Gastrocnemius medialis (tissue), 4 donors: ENCODE data around the gene CLASP1.

Experiments used
- POLR2A ChIP-seq, 2 donors: fragments of 450-650 bp; IDR thresholded peaks; one replicate each; pipeline ENCODE4 v1.6.1; 2017; ENCODE audit warnings: antibody characterized with exemption in 2 of 2, mild to moderate bottlenecking in 2 of 2, moderate library complexity in 2 of 2
- TF ChIP-seq, protein P1 (sequence below), 5 experiments: fragments of 450-650 bp in 3 of 5; fragments of 200-600 bp in 2 of 5; sonication (generic) in 2 of 5; IDR thresholded peaks in 4 of 5; conservative IDR thresholded peaks in 1 of 5; 1 replicate in 4 of 5; 2 replicates in 1 of 5; pipeline ENCODE4 v1.5.1; 2016 to 2019; ENCODE audit warnings: antibody characterized with exemption in 5 of 5, mild to moderate bottlenecking in 3 of 5, moderate library complexity in 3 of 5

DNA sequence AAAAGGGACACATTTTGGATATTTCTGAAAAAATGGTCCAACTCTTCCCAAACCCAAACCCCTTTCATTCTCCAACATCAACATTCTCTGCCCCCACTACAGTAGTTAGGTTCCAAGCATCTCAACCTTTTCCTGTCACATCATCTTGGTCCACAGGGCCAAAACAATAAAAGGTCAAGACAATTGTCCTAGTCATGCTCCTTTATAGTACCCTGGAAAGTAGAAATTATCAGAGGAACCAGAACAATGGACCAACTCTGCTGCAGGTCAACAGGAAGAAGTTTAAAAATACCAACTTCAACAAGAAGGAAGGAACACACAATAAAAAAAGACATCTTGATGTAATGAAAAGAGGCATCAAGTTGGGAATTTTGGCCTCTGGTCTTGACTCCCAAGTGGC is 36.1 kb downstream of the CLASP1 start:
- TF ChIP-seq, protein P1, sequence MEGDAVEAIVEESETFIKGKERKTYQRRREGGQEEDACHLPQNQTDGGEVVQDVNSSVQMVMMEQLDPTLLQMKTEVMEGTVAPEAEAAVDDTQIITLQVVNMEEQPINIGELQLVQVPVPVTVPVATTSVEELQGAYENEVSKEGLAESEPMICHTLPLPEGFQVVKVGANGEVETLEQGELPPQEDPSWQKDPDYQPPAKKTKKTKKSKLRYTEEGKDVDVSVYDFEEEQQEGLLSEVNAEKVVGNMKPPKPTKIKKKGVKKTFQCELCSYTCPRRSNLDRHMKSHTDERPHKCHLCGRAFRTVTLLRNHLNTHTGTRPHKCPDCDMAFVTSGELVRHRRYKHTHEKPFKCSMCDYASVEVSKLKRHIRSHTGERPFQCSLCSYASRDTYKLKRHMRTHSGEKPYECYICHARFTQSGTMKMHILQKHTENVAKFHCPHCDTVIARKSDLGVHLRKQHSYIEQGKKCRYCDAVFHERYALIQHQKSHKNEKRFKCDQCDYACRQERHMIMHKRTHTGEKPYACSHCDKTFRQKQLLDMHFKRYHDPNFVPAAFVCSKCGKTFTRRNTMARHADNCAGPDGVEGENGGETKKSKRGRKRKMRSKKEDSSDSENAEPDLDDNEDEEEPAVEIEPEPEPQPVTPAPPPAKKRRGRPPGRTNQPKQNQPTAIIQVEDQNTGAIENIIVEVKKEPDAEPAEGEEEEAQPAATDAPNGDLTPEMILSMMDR (IDR thresholded peaks at IDR 0.05 in 4 of 5, conservative IDR thresholded peaks at IDR 0.05 in 1 of 5): no peak
- TF ChIP-seq POLR2A (IDR thresholded peaks at IDR 0.05): no peak
